Calu3 (cell line): ENCODE data around the gene ITGA2. TPM values are rescaled to one million over a fixed set of nuclear protein-coding genes. Genes with fewer than 3 reads are reported as not detected.
A peak's percentile ranks its signal among the peaks of the same experiment; 100 is the strongest.

Experiments used
- BruUV-seq: library from RNA; stranded (reverse); fragments of 400-500 nt; replicated peaks from 2 replicates; lab custom pipeline; 2021; lab: Mats Ljungman, UMichigan
- CTCF ChIA-PET: fragments of 300-600 bp; sonication (Branson Sonifier 250); formaldehyde crosslinking; loops from one replicate; lab custom pipeline; 2022; ENCODE audit warnings: antibody characterized with exemption; lab: Charles Lee
- DNase-seq: peaks from one replicate; pipeline ENCODE4 v3.0.0; 2022
- H3K27ac Mint-ChIP-seq: one replicate; pipeline ENCODE4 v1.8.0; 2022; ENCODE audit warnings: mixed read lengths; ENCODE audit not compliant: unreplicated experiment
- H3K27me3 Mint-ChIP-seq: one replicate; pipeline ENCODE4 v1.8.0; 2022; ENCODE audit warnings: mixed read lengths; ENCODE audit not compliant: unreplicated experiment
- H3K36me3 Mint-ChIP-seq: one replicate; pipeline ENCODE4 v1.8.0; 2022; ENCODE audit warnings: mild to moderate bottlenecking, moderate library complexity, mixed read lengths; ENCODE audit not compliant: insufficient read depth, unreplicated experiment
- H3K4me1 Mint-ChIP-seq: one replicate; pipeline ENCODE4 v1.8.0; 2022; ENCODE audit warnings: mild to moderate bottlenecking, low read depth, mixed read lengths; ENCODE audit not compliant: unreplicated experiment
- H3K4me3 Mint-ChIP-seq: one replicate; pipeline ENCODE4 v1.8.0; 2022; ENCODE audit warnings: mild to moderate bottlenecking, low read depth, moderate library complexity, mixed read lengths; ENCODE audit not compliant: unreplicated experiment
- H3K9me3 Mint-ChIP-seq: one replicate; pipeline ENCODE4 v1.8.0; 2022; ENCODE audit warnings: low read depth, mixed read lengths; ENCODE audit not compliant: unreplicated experiment
- intact Hi-C: fragments of 100-400 bp; cut with micrococcal nuclease; formaldehyde crosslinking; loops from one replicate; pipeline ENCODE4 v1.10.0; 2022; ENCODE audit not compliant: unreplicated experiment
- total RNA-seq: library from RNA; stranded (reverse); gene quantifications from 2 replicates; pipeline ENCODE4 v1.2.3, GENCODE V29; 2022
- TF ChIP-seq, protein P1 (sequence below): fragments of 200-600 bp; IDR thresholded peaks from one replicate; pipeline ENCODE4 v1.8.0; 2022; ENCODE audit warnings: antibody characterized with exemption; ENCODE audit not compliant: unreplicated experiment

Gene ITGA2
- total RNA-seq, 1 experiment from 2014 or later = 91.9 TPM

GRCh38 chr5:53035868-53036381 lies 46.8 kb downstream of the ITGA2 start:
- DNase-seq = peak; percentile 38
- BruUV-seq = no TSS peak
- H3K36me3 Mint-ChIP-seq = peaks cover 50% of the 10 kb centered on the region
- no peaks in the 10 kb centered on the region for H3K9me3 Mint-ChIP-seq
- peak overlapping the region; percentile 74 for H3K27ac Mint-ChIP-seq
- peaks cover 72% of the 10 kb centered on the region for H3K4me1 Mint-ChIP-seq
- intact Hi-C loops = loop anchor here (5.0 kb wide), 1 partner anchor 49 kb away; the partner anchor contains the start of gene ITGA2
- no peaks in the 10 kb centered on the region for H3K27me3 Mint-ChIP-seq
- TF ChIP-seq, protein P1, sequence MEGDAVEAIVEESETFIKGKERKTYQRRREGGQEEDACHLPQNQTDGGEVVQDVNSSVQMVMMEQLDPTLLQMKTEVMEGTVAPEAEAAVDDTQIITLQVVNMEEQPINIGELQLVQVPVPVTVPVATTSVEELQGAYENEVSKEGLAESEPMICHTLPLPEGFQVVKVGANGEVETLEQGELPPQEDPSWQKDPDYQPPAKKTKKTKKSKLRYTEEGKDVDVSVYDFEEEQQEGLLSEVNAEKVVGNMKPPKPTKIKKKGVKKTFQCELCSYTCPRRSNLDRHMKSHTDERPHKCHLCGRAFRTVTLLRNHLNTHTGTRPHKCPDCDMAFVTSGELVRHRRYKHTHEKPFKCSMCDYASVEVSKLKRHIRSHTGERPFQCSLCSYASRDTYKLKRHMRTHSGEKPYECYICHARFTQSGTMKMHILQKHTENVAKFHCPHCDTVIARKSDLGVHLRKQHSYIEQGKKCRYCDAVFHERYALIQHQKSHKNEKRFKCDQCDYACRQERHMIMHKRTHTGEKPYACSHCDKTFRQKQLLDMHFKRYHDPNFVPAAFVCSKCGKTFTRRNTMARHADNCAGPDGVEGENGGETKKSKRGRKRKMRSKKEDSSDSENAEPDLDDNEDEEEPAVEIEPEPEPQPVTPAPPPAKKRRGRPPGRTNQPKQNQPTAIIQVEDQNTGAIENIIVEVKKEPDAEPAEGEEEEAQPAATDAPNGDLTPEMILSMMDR = peak; percentile 62
- H3K4me3 Mint-ChIP-seq = no peak overlapping the region
- CTCF ChIA-PET = interaction anchor here (0.9 to 2.2 kb wide), 5 partner anchors 45 to 93 kb away, joined by 3 to 14 read pairs (median 5); partner anchors contain the start of gene ITGA2

DNA sequence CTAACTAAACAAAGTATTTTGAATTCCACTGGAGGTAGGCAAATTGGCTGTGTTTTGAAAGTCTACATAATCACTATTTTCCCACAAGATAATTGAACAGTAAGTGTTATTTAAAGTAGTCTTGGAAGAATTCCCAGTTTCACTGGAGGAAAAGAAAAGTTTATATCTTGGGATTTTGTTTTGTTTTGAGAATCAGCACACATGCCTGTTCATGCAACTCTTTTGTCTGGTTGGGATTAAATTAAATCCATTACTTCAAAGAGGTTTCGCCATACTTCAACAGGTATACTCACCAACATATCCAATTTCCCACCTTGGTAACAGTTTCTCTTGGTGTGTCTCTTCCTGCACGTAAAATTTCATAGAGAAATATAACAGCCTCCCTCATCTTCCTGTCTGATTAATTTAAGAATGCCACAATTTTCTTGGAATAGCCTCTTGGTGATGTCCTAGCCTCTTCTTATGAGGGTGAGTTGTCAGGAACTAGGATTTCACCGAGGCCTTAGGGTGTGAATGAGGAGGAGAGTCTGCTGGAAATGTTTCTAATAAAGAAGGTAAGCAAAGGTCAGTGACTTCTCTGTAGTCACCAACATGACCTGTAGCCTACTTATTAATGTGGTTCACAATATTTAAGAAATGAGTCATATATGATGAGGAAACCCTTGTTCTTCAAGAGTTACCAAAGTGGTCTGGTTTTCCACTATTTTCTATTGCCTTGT lies 48.1 kb downstream of the ITGA2 start:
- intact Hi-C loops = loop anchor here (1.0 to 5.0 kb wide), 2 partner anchors 50 to 89 kb away; partner anchors contain the start of gene ITGA2
- Mint-ChIP-seq H3K27ac (peak overlapping the region; percentile 69), H3K4me1 (peaks cover 64% of the 10 kb centered on the region), H3K4me3 (peak overlapping the region; percentile 35), H3K9me3 (no peaks in the 10 kb centered on the region), H3K36me3 (peaks cover 39% of the 10 kb centered on the region), H3K27me3 (no peaks in the 10 kb centered on the region)
- CTCF ChIA-PET = interaction anchor here (0.6 kb wide), 1 partner anchor 84 kb away, joined by 4 read pairs; no protein-coding TSS in a partner anchor
- DNase-seq = no peak
- TF ChIP-seq, protein P1 = no peak
- BruUV-seq = no TSS peak

DNA sequence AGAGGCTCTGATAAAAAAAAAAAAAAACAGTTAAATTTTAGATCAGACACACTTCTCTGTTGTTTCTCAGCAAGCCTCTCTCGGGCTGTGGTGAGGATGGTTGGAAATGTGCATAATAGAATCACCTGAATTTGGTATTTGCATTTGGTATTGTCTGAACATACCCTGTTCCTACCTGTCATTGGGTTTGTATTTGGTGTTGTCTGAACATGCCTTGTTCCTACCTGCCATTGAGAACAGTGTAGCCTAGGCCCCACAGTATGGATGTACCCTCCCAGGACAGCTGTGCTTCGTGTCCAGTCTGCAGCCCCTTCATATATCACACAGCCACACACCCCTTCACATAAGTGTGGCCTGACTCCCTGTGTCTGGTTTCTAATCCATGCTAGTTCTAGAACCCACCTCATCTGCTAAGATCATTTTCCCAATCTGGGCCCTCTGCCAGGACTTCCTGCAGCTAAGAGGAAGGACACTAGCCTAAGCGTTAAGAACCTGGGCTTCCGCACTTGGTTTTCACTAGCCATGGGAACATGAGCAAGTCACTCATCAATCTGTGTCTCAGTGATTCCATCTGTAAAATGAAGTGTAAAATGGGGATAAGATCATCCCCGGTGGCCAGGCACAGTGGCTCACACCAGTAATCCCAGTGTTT lies 49.2 kb downstream of the ITGA2 start:
- Mint-ChIP-seq H3K9me3 (no peaks in the 10 kb centered on the region), H3K27me3 (no peaks in the 10 kb centered on the region), H3K27ac (peak overlapping the region; percentile 69), H3K4me3 (peak overlapping the region; percentile 35), H3K36me3 (peaks cover 44% of the 10 kb centered on the region), H3K4me1 (peaks cover 72% of the 10 kb centered on the region)
- intact Hi-C loops = loop anchor here (5.0 kb wide), 1 partner anchor 51 kb away; the partner anchor contains the start of gene ITGA2
- no peak for DNase-seq
- TF ChIP-seq, protein P1 = no peak
- CTCF ChIA-PET = interaction anchor here (0.6 to 0.8 kb wide), 2 partner anchors 41 to 85 kb away, joined by 3 to 4 read pairs; no protein-coding TSS in a partner anchor
- BruUV-seq = no TSS peak

GRCh38 chr5:53039855-53040254 lies 50.7 kb downstream of the ITGA2 start:
- H3K27me3 Mint-ChIP-seq = no peaks in the 10 kb centered on the region
- CTCF ChIA-PET = no interaction called here
- no peak overlapping the region for H3K4me3 Mint-ChIP-seq
- no peak for DNase-seq
- peaks cover 68% of the 10 kb centered on the region for H3K4me1 Mint-ChIP-seq
- H3K36me3 Mint-ChIP-seq = peaks cover 38% of the 10 kb centered on the region
- H3K27ac Mint-ChIP-seq = peak overlapping the region; percentile 86
- TF ChIP-seq, protein P1 = no peak
- intact Hi-C loops = loop anchor here (5.0 kb wide), 1 partner anchor 53 kb away; the partner anchor contains the start of gene ITGA2
- no peaks in the 10 kb centered on the region for H3K9me3 Mint-ChIP-seq
- no TSS peak for BruUV-seq
